GM08714 (cell line): Measurements from ENCODE around the gene TMPRSS9.
"Not testable (repeated sequence)": the region's sequence is repeated elsewhere in the genome, so short reads cannot be mapped to it uniquely, and the experiment has no call there.

ENCODE experiments used
- H3K4me3 ChIP-seq: fragments of 200-500 bp; sonication (Bioruptor generic); 2 replicates; pipeline ENCODE4 v1.5.1; 2014; ENCODE audit warnings: mild to moderate bottlenecking, low read length, inconsistent platforms
- ZNF274 ChIP-seq: IDR thresholded peaks from 2 replicates; pipeline ENCODE4 v1.6.1; 2012; ENCODE audit warnings: mild to moderate bottlenecking, low read depth, low read length

TMPRSS9 gene

DNA sequence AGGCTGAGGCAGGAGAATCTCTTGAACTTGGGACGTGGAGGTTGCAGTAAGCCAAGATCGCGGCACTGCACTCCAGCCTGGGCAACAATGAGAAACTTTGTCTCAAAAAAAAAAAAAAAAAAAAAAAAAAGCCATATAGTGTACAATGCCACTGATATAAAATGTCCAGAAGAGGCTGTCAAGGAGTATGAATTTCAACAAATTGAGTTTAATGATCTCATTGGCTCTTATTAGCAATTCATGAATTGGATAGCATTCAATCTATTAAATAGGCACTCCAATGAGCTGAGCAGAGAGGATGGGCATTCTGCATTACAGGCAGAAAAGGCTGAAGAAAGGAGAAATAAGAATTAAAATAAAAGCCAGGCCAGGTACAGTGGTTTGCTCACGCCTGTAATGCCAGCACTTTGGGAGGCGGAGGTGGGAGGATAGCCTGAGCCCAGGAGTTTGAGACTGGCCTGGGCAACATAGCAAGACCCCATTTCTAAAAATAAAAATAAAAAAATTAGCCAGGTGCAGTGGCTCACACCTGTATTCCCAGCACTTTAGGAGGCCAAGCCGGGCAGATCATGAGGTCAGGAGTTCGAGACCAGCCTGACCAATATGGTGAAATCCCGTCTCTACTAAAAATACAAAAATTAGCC, 97.5 kb downstream of the TMPRSS9 start:
- TF ChIP-seq ZNF274, result no peak
- H3K4me3 ChIP-seq, result peak overlapping the region; percentile 49; the same call in 1 of the 2 replicates

DNA sequence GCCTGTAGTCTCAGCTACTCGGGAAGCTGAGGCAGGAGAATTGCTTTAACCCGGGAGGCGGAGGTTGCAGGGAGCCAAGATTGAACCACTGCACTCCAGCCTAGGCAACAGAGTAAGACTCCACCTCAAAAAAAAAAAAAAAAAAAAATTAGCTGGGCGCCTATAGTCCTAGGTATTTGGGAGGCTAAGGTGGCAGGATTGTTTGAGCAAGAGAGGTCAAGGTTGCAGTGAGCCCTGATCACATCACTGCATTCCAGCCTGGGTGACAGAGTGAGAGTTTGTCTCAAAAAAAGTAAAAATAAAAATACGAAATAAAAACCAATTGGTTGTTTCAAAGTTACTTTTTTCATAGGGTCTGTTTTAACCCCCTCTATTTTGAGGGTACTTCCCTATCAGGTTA, 98.0 kb downstream of the TMPRSS9 start:
- no peak for TF ChIP-seq ZNF274
- no peak overlapping the region for H3K4me3 ChIP-seq

DNA sequence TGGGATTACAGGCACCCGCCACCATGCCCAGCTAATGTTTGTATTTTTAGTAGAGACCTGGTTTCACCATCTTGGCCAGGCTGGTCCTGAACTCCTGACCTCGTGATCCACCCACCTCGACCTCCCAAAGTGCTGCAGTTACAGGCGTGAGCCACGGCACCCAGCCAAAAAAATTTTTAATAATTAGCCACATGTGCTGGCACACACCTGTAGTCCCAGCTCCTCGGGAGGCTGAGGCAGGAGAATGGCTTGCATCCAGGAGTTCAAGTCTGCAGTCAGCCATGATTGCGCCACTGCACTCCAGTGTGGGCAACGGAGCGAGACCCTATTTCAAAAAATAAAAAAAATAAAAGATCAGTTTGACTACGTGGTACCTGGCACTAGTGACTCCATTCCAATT, 98.7 kb downstream of the TMPRSS9 start:
- not testable (repeated sequence) for H3K4me3 ChIP-seq

DNA sequence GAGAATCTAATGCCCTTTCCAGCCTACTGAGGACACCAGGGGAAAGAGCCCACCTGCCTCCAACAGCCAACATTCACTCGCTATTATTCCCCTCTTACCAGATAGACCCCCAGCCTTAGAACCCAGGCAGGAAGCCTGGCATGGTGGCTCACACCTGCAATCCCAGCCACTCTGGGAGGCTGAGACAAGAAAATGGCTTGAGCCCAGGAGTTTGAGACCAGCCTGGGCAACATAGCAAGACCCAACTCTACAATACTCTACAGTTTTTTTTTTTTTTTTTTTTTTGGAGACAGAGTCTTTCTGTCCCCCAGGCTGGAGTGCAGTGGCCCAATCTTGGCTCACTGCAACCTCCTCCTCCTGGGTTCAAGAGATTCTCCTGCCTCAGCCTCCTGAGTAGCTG, 100.2 kb downstream of the TMPRSS9 start:
- H3K4me3 ChIP-seq, result no peak overlapping the region
- no peak for TF ChIP-seq ZNF274

DNA sequence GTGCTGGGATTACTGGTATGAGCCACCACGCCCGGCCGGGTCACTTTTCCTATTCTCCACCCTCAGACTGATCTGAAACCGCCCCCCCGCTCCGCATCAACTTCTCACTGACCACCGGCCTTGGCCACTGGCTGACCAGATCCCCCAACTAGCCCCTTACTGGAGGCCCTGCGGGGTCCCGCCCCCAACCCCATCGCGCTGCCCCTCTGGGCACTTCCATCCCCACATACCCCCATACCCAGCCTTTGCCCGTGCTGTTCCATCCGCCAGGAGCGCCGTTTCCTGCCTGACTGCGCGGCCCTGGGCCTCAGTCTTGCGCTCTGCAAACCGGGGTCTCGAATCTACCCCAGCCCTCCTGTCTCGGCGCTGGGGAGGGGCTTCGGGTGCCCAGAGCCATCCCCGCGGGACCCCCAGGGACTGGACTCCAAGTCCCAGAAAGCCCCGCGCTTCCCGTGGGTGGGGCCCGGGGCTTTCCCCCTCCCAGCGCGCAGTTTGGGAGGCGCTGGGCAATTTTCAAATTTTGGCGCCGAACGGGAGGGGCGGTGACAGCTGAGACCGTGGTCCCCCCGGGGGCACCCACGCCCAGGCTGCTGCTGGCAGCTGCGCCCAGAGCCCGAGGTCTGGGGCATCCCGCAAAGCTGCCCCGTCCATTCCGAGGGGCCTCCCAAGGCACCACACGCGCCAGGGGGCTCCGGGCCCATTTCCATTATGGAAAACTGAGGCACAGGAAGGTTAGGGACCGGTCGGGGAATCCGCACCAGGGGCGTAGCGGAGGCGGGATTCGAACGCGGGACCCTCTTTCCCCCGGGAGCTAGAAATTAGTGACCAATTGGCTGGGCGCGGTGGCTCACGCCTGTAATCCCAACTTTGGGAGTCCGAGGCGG, 101.9 kb downstream of the TMPRSS9 start:
- no peak for TF ChIP-seq ZNF274
- peak overlapping the region; percentile 64 for H3K4me3 ChIP-seq

DNA sequence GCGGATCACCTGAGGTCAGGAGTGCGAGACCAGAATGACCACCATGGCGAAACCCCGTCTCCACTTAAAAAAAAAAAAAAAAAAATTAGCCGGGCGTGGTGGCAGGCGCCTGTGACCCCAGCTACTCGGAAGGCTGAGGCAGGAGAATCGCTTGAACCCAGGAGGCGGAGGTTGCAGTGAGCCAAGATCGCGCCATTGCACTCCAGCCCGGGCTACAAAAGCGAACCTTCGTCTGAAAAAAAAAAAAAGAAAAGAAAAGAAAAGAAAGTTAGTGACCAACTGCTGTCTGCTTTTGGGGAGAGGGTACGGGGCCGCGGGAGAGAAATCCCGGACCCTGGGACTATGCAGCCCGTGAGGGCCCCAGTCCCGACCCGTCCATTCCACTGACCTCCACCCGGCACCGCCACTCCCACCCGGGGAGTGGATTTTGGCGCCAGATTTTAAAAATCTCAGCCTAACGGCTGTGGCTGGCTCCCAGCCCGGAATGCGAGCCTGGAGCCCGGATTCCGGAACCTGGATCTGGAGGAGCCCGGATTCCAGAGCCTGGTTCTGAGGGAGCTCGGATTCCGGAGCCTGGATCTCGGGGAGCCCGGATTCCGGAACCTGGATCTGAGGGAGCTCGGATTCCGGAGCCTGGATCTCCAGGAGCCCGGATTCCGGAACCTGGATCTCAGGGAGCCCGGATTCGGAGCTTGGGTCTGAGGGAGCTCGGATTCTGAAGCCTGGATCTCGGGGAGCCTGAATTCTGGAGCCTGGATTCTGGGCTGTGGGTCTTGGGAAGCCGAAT, 102.8 kb downstream of the TMPRSS9 start:
- peak overlapping the region; percentile 64; the same call in 1 of the 2 replicates for H3K4me3 ChIP-seq
- TF ChIP-seq ZNF274, result no peak

DNA sequence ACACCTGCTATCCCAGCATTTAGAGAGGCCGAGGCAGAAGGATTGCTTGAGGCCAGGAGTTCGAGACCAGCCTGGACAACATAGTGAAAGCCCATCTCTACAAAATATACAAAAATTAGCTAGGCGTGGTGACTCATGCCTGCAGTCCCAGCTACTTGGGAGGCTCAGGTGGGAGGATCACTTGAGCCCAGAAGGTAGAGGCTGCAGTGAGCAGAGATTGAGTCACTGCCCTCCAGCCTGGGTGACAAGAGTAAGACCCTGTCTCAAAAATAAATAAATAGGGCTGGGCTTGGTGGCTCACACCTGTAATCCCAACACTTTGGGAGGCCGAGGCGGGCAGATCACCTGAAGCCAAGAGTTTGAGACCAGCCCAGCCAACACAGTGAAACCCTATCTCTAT, 103.6 kb downstream of the TMPRSS9 start:
- not testable (repeated sequence) for H3K4me3 ChIP-seq

DNA sequence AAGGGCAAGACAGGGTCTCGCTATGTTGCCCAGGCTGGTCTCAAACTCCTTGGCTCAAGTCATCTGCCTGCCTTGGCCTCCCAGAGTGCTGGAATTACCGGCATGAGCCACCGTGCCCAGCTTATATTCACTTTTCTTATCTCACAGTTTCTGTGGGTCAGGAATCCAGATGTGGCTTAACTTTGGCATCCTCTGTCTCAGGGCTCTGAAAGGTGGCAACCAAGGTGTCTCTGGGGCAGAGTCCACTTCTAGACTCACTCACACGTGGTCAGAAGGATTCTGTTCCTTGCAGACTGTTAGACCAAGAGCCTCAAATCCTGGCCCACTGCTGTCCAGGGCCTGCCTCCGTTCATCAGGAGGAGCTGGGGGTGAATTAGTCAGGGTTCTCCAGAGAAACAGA, 104.3 kb downstream of the TMPRSS9 start:
- TF ChIP-seq ZNF274, result no peak

DNA sequence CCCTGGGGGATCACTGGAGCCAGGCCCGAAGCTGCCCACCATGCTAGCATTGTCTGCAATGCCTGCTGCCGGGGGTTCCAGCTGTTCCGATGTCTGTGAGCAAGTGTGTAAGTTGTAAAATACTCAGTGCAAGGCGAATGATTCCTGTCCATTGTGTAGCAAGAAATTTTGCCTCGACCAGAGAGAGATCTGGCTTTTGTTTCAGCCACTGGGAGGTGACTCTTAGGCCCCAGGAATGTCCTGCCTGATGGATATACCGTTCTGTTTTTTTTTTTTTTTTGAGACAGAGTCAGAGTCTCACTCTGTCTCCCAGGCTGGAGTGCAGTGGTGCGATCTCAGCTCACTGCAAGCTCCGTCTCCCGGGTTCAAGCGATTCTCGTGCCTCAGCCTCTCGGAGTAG, 108.5 kb downstream of the TMPRSS9 start:
- no peak overlapping the region for H3K4me3 ChIP-seq

More for the DNA sequence above, 104.3 kb downstream of the TMPRSS9 start:
- no peak overlapping the region for H3K4me3 ChIP-seq

DNA sequence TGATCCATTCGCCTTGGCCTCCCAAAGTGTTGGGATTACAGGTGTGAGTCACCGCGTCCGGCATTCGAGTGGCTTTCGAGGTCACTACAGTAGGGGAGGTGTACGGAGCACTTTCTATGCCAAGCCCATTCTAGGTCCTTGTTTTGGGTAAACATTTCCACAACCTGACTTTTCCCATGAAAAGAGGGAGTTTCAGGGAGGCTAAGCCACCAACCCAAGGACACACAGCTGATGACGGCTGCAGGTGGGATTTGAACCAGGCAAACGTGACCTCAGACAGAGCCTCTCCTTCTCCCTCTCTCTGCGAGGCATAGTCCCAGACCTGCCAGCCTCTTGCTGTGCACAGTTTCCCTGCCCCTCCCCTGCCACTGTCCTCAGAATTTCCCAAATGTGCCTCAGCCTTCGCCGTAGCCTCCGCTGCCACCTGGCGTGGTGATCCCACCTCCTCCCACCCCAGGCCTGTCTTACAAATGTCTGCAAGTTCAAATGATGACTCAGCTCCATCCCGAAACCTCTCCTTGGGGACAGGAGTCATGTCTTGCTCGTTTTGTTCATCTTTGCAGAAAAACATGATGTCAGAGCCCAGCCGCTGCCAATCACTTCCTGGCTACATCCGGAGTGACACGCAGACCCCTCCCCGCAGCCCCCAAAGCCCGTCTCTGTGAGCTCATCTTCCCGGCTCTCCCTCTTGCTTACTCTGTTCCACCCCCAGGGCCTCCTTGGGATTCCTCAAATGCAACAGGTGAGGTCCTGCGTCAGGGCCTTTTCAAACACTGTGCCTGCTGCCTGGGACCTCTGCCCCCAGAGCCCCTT, 109.2 kb downstream of the TMPRSS9 start:
- no peak for TF ChIP-seq ZNF274
- H3K4me3 ChIP-seq, result no peak overlapping the region

More for the DNA sequence above, 108.5 kb downstream of the TMPRSS9 start:
- TF ChIP-seq ZNF274, result no peak

DNA sequence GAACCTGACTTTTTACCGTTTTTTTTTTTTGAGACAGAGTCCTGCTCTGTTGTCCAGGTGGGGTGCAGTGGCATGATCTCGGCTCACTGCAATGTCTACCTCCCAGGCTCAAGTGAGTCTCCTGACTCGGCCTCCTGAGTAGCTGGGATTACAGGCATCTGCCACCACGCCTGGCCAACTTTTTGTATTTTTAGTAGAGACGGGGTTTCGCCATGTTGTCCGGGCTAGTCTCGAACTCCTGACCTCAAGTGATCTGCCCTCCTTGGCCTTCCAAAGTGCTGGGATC, 109.8 kb downstream of the TMPRSS9 start:
- not testable (repeated sequence) for H3K4me3 ChIP-seq

DNA sequence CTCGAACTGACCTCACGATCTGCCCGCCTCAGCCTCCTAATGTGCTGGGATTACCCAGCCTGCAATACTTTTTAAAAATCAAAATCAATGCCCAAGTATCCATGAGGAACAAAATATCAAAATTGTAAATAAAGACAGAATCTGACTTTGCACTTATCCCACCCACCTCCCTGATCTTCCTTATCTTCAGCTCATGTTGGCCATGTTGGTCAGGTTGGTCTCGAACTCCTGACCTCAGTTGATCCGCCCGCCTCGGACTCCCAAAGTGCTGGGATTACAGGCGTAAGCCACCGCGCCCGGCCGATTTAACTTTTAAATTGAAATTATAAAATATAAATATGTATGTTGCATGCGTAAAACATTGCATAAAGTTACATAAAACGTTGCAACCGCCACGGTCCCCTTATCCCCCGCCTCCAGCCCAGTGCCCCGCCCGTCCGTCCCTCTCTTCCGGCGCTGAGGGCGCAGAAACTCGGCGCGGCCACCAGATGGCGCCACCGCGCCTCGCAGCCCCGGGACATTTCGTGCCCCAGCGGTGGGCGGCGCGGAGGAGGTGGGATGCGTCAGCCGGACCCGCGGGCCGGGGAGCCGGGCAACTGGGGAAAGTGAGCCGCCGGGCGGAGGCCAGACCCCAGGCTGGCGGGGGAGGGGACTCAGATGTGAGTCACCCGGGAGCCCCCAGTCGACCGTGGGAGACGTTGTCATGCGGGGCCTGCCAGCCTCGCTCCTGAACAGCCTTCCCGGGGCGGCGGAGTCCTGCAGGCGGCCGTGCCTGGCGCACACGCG, 114.4 kb downstream of the TMPRSS9 start:
- peak overlapping the region; percentile 59; the same call in 1 of the 2 replicates for H3K4me3 ChIP-seq
- no peak for TF ChIP-seq ZNF274

DNA sequence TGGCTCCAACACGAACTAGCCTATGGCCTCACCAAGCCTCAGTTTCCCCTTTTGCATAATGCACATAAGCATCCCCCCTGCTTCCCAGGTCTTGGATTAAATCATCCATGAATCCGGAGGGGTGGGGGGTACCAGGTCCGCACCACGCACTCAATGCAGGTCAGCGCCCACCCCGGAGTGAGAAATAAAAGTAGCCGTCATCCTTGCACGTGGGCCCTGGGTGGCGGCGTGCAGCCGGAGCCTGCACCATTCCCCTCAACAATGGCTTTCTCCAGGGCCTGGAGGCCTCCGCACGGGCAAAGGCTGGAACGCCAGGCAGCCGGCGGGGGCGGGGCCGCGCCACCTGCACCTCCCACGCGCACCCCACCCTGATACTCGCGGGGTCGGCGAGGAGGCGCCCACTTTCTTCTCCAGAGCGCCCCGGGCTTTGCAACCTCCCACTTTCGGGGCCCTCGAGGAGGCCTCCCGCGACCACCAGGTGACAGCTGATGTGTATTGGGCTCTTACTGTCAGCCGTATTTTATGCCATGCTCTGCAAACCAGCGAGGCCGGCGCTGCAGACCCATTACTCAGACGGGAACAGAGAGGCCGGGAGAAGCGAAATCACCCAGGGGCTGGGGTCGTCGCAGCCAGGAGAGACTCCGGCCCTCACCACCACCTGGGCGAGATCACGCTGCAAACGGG, 115.1 kb downstream of the TMPRSS9 start:
- TF ChIP-seq ZNF274, result no peak
- peak overlapping the region; percentile 59; the same call in 1 of the 2 replicates for H3K4me3 ChIP-seq
